KOPT-K1 (cell line): ENCODE measurements around the gene ARHGAP15.

Experiments used
- H3K27ac ChIP-seq: fragments of 200-600 bp; sonication (generic); 2 replicates; pipeline ENCODE4 v1.5.1; 2016; ENCODE audit warnings: antibody characterized with exemption, mild to moderate bottlenecking, low read depth, low read length; ENCODE audit not compliant: poor library complexity, severe bottlenecking
- H3K36me3 ChIP-seq: fragments of 200-600 bp; sonication (generic); 2 replicates; pipeline ENCODE4 v1.5.1; 2017; ENCODE audit warnings: antibody characterized with exemption, mild to moderate bottlenecking, low read length, moderate library complexity; ENCODE audit not compliant: insufficient read depth
- H3K9me3 ChIP-seq: fragments of 200-600 bp; sonication (generic); 2 replicates; pipeline ENCODE4 v1.5.1; 2017; ENCODE audit warnings: antibody characterized with exemption, low read length, mild to moderate bottlenecking; ENCODE audit not compliant: insufficient read depth, poor library complexity, severe bottlenecking

ARHGAP15 gene

DNA sequence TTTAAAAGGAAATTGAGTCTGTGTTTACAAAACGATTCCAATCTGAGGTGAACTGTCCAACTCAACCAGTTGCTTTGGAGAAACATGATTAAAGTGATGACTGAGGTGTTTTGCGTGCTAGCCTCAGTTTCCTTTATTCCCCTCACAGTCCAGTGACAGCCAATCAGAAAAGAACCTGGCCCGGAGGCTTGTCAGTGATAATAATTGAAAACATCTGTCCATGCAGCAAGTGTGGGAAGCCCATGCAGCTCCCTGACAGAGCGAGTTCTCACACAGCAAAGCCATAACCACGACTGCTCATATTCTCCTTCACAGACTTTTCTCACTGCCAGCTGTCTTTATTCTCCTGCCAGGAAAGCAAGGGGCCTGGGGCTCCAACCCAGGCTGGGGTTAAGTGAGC, 613.4 kb downstream of the ARHGAP15 start:
- Histone ChIP-seq H3K27ac (no peak overlapping the region), H3K36me3 (peaks cover 13% of the 10 kb centered on the region; the same call in 1 of the 2 replicates), H3K9me3 (no peaks in the 10 kb centered on the region)

- no peaks in the 10 kb centered on the region for H3K9me3 ChIP-seq
- no peak overlapping the region for H3K27ac ChIP-seq
- peaks cover 8% of the 10 kb centered on the region; the same call in 1 of the 2 replicates for H3K36me3 ChIP-seq
These were observed 614.9 kb downstream of the ARHGAP15 start for GRCh38 chr2:143744114-143744513.

- Histone ChIP-seq H3K9me3 (no peaks in the 10 kb centered on the region), H3K27ac (no peak overlapping the region)
These were observed 615.8 kb downstream of the ARHGAP15 start for GRCh38 chr2:143745060-143745459.

GRCh38 chr2:143754742-143755141, 625.5 kb downstream of the ARHGAP15 start:
- no peaks in the 10 kb centered on the region for H3K9me3 ChIP-seq
- H3K27ac ChIP-seq: no peak overlapping the region
- H3K36me3 ChIP-seq: peaks cover 5% of the 10 kb centered on the region; the same call in 1 of the 2 replicates

More at GRCh38 chr2:143745060-143745459, 615.8 kb downstream of the ARHGAP15 start:
- peaks cover 5% of the 10 kb centered on the region; the same call in 1 of the 2 replicates for H3K36me3 ChIP-seq

DNA sequence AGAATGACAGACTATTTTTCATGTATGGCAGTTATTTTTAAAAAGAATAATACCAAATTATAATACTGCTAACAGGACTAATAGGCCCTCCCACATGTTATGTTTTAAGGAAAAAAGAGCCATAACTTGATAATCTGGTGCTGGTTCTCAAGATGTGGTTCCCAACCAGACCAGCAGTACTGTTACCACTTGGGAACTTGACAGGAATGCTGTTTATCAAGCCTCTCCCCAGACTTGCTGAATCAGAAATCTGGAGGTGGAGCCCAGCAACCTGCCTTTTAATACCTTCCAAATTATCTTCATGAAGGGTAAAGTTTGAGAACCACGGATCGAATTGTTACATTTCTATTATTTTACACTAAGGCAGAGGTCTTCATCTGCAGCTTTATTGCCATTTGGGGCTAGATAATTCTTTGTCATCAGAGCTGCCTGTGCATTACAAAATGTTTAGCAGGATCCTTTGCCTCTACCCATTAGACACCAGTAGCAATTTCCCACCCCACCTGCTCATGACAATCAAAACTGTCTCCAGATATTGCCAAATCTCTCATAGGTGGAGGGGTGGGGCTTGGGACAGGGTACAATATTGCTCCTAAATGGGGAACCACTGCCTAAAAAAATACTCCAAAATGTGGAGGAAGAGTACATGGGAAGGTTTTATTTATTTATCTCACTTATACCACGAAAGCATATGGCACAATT, 629.6 kb downstream of the ARHGAP15 start:
- Histone ChIP-seq H3K36me3 (no peaks in the 10 kb centered on the region), H3K27ac (no peak overlapping the region), H3K9me3 (no peaks in the 10 kb centered on the region)

DNA sequence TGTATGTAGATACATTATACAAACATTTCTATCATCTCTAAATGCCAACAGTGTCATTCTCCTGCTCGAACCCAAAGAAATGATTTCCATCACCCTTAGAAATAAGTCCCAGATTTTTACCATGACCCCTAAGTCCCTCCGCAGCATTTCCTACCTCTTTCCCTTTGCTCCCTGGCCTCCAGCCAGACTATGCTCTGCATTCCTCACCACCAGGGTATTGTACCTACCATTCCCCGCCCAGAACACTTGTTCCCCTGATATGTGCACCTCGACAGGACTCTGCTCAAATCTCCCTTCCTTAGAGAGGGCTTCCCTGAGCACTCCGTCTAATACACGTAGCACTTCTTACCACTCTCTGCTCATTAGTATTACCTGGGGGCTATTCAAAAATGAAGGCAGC, 630.2 kb downstream of the ARHGAP15 start:
- Histone ChIP-seq H3K9me3 (no peaks in the 10 kb centered on the region), H3K36me3 (no peaks in the 10 kb centered on the region), H3K27ac (no peak overlapping the region)

DNA sequence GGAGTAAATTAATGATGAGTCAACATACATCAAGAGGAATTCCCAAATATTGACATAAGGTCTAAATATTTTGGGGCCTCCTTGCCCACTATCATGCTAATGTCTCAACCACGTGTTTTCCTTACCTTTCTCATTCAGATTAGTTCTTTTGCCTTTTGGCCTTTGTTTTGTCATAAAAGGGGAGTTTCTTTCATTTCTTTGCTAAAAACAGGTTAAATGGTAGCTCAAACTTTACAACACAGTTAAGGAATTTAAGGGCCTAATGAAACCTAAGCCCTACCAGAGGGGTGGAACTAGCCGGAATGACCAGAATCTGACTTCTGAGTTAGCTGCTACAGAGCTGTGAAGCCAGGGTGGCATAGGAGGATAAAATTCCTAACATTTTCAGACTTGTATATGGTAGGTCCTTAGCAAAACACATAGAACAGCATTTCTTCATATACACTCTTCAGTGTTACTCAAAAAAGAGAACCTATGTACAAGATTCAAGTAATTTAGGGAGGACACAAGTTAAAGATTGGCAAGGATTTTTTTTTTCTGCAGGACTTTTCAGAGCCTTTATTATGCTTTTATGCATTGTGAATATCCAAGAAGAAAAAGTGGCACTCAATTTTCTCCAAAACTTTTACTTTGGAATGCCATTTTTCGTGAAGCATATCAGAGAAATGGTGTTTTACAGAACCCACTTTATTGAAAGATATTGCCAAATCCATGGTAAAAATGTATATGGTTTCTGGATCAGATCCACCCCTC, 633.1 kb downstream of the ARHGAP15 start:
- Histone ChIP-seq H3K9me3 (no peaks in the 10 kb centered on the region), H3K27ac (no peak overlapping the region), H3K36me3 (no peaks in the 10 kb centered on the region)

DNA sequence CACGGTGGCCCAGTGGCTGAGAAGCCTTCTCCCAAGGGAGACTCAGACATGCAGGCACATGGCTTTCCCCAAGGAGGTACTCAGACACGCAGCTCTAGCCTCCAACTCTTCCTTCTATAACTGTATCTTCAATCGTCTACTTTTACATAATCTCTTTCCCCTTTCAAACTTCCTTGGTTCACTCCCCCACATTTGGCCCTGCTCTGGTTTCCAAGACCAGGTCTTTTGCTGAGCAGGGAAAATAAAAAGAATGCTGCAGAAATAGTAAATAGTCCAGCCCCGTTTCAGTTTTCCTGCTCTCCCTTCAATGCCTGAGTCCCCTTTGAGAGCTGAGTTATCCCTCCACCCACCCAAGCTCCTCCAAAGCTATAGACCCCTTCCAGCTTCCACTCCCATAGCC, 635.0 kb downstream of the ARHGAP15 start:
- Histone ChIP-seq H3K36me3 (peaks cover 17% of the 10 kb centered on the region), H3K9me3 (no peaks in the 10 kb centered on the region), H3K27ac (no peak overlapping the region)

DNA sequence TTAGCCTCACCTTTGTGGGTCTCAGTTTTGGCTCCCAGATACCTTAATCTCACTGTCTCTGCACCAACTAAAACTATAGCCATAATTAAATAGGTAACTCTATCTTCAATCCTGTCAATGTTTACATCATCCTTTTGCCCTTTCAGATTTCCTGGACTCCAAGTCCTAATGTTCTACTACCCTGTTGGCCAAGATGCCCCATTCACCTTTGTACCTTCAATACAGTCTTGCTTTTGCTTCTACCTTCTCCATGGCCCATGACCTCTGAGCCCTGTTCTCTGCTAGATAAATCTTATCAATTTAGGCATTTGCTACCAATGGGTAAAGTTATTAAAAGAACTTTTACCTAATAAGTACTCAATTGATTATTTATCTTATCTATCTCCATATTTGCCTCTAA, 635.5 kb downstream of the ARHGAP15 start:
- Histone ChIP-seq H3K9me3 (no peaks in the 10 kb centered on the region), H3K36me3 (peaks cover 22% of the 10 kb centered on the region), H3K27ac (no peak overlapping the region)

GRCh38 chr2:143768991-143769390, 639.8 kb downstream of the ARHGAP15 start:
- Histone ChIP-seq H3K9me3 (no peaks in the 10 kb centered on the region), H3K36me3 (peaks cover 29% of the 10 kb centered on the region), H3K27ac (no peak overlapping the region)

GRCh38 chr2:143771939-143772338, 642.7 kb downstream of the ARHGAP15 start:
- H3K36me3 ChIP-seq: peaks cover 29% of the 10 kb centered on the region
- no peak overlapping the region for H3K27ac ChIP-seq
- H3K9me3 ChIP-seq: no peaks in the 10 kb centered on the region

- Histone ChIP-seq H3K36me3 (no peaks in the 10 kb centered on the region), H3K9me3 (no peaks in the 10 kb centered on the region), H3K27ac (no peak overlapping the region)
These were observed 647.5 kb downstream of the ARHGAP15 start for GRCh38 chr2:143776526-143777297.

- Histone ChIP-seq H3K9me3 (no peaks in the 10 kb centered on the region), H3K36me3 (no peaks in the 10 kb centered on the region), H3K27ac (no peak overlapping the region)
These were observed 649.8 kb downstream of the ARHGAP15 start for GRCh38 chr2:143779021-143779420.

DNA sequence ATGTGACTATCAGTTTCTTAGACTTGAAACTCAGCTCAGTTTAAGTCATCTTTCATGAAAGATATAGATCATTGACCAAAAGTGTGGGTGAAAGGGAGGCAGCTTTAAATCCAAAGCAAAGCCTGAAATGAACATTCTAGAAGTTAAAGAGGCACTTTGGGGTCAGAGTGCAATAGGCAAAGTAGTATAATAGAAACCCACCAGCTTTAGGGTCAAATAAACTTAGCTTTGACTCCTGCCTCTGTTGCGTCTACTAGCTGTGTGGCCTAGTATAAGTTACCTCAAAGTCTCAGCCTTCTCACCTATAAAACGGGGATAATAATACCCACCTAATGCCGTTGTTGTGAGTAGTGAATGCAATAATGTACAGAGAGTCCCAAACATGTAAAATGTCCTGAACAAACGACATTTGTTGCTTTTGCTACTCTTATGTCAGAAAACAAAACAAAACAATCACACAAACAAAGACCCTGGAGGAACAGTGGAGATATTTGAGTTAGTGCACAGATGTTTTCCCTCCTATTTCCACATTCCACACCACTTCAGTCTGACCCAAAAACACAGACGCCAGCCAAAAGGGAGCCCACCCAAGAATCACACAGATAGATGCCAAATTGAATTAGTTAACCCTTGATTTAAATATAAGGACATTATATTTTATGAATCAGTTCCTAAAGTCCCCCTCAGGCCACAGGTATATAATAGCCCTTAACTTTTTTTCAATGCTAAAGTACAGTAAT, 657.0 kb downstream of the ARHGAP15 start:
- no peaks in the 10 kb centered on the region for H3K36me3 ChIP-seq
- no peak overlapping the region for H3K27ac ChIP-seq
- no peaks in the 10 kb centered on the region for H3K9me3 ChIP-seq
